DOHH2 (cell line): ENCODE results near the gene FLCN.

Source experiments
- H3F3A ChIP-seq: fragments of 200-600 bp; sonication (generic), shearing (Covaris generic); 2 replicates; pipeline ENCODE4 v1.6.0; 2016; ENCODE audit warnings: antibody characterized with exemption, mild to moderate bottlenecking; ENCODE audit not compliant: control insufficient read depth, insufficient read depth
- H3K27ac ChIP-seq: fragments of 200-600 bp; sonication (generic); 2 replicates; pipeline ENCODE4 v1.5.1; 2014; ENCODE audit warnings: low read depth, mild to moderate bottlenecking, low read length, moderate library complexity
- H3K27me3 ChIP-seq: fragments of 200-600 bp; sonication (generic); 2 replicates; pipeline ENCODE4 v1.6.1; 2014; ENCODE audit warnings: mild to moderate bottlenecking, low read length, mixed read lengths; ENCODE audit not compliant: control insufficient read depth
- H3K36me3 ChIP-seq: fragments of 200-600 bp; sonication (generic); 2 replicates; pipeline ENCODE4 v1.6.1; 2014; ENCODE audit warnings: mild to moderate bottlenecking, low read length, moderate library complexity, mixed read lengths; ENCODE audit not compliant: control insufficient read depth
- H3K4me1 ChIP-seq: fragments of 200-600 bp; sonication (generic); 2 replicates; pipeline ENCODE4 v1.6.1; 2014; ENCODE audit warnings: mild to moderate bottlenecking, low read length, mixed read lengths; ENCODE audit not compliant: control insufficient read depth
- H3K4me2 ChIP-seq: fragments of 200-600 bp; sonication (generic); 2 replicates; pipeline ENCODE4 v1.6.0; 2014; ENCODE audit warnings: mild to moderate bottlenecking, low read length, moderate library complexity
- H3K4me3 ChIP-seq: fragments of 200-600 bp; sonication (generic); 2 replicates; pipeline ENCODE4 v1.5.1; 2014; ENCODE audit warnings: mild to moderate bottlenecking, low read length, mixed read lengths
- H3K79me2 ChIP-seq: fragments of 200-600 bp; sonication (generic); 2 replicates; pipeline ENCODE4 v1.6.1; 2014; ENCODE audit warnings: mild to moderate bottlenecking, low read length, mixed read lengths; ENCODE audit not compliant: control insufficient read depth
- H3K9me2 ChIP-seq: fragments of 200-600 bp; sonication (generic); replicated peaks from 2 replicates; pipeline ENCODE4 v1.6.1; 2014; ENCODE audit warnings: mild to moderate bottlenecking, low read length, mixed read lengths; ENCODE audit not compliant: control insufficient read depth
- H3K9me3 ChIP-seq: fragments of 200-600 bp; sonication (generic); 2 replicates; pipeline ENCODE4 v1.6.1; 2014; ENCODE audit warnings: antibody characterized with exemption, low read length, mixed read lengths; ENCODE audit not compliant: control insufficient read depth, insufficient read depth
- H4K20me1 ChIP-seq: fragments of 200-600 bp; sonication (generic); 2 replicates; pipeline ENCODE4 v1.6.0; 2014; ENCODE audit warnings: low read depth, mild to moderate bottlenecking, antibody characterized with exemption, low read length, moderate library complexity; ENCODE audit not compliant: control insufficient read depth, insufficient read depth
- CTCF ChIP-seq: fragments of 200-600 bp; sonication (generic); IDR thresholded peaks from one replicate; pipeline ENCODE4 v1.5.1; 2014; ENCODE audit warnings: antibody characterized with exemption, mild to moderate bottlenecking, low read depth, low read length; ENCODE audit not compliant: poor library complexity, severe bottlenecking
- EZH2phosphoT487 ChIP-seq: fragments of 200-600 bp; sonication (generic); IDR thresholded peaks from 2 replicates; pipeline ENCODE4 v1.6.1; 2017; ENCODE audit warnings: borderline replicate concordance, mild to moderate bottlenecking, antibody characterized with exemption, low read length, moderate library complexity, mixed read lengths

FLCN gene

GRCh38 chr17:17171186-17171585, 65.8 kb downstream of the FLCN start:
- Histone ChIP-seq H3K27ac (no peak overlapping the region), H3K9me2 (no peaks in the 10 kb centered on the region), H3F3A (no peaks in the 10 kb centered on the region), H3K27me3 (no peaks in the 10 kb centered on the region), H3K36me3 (peaks cover 43% of the 10 kb centered on the region), H3K4me3 (no peak overlapping the region), H3K4me1 (peaks cover 5% of the 10 kb centered on the region; the same call in 1 of the 2 replicates), H3K79me2 (no peaks in the 10 kb centered on the region), H4K20me1 (no peaks in the 10 kb centered on the region), H3K4me2 (no peak overlapping the region), H3K9me3 (no peaks in the 10 kb centered on the region)
- no peak for TF ChIP-seq CTCF
- TF ChIP-seq EZH2phosphoT487: no peak

GRCh38 chr17:17170346-17170985, 66.5 kb downstream of the FLCN start:
- Histone ChIP-seq H3F3A (no peaks in the 10 kb centered on the region), H3K4me2 (no peak overlapping the region), H3K27ac (no peak overlapping the region), H3K4me1 (no peaks in the 10 kb centered on the region), H3K9me2 (no peaks in the 10 kb centered on the region), H4K20me1 (no peaks in the 10 kb centered on the region), H3K9me3 (no peaks in the 10 kb centered on the region), H3K36me3 (peaks cover 38% of the 10 kb centered on the region), H3K27me3 (no peaks in the 10 kb centered on the region), H3K79me2 (no peaks in the 10 kb centered on the region), H3K4me3 (no peak overlapping the region)
- TF ChIP-seq CTCF: no peak
- no peak for TF ChIP-seq EZH2phosphoT487

- no peaks in the 10 kb centered on the region for H3K9me3 ChIP-seq
- no peak for TF ChIP-seq EZH2phosphoT487
- no peak for TF ChIP-seq CTCF
- H3K4me1 ChIP-seq: no peaks in the 10 kb centered on the region
- H3K79me2 ChIP-seq: no peaks in the 10 kb centered on the region
- H3K9me2 ChIP-seq: no peaks in the 10 kb centered on the region
- H3K4me2 ChIP-seq: no peak overlapping the region
- H3K4me3 ChIP-seq: no peak overlapping the region
- H3K36me3 ChIP-seq: peaks cover 34% of the 10 kb centered on the region
- H3K27ac ChIP-seq: no peak overlapping the region
- H3F3A ChIP-seq: no peaks in the 10 kb centered on the region
- H3K27me3 ChIP-seq: no peaks in the 10 kb centered on the region
- no peaks in the 10 kb centered on the region for H4K20me1 ChIP-seq
Measured at GRCh38 chr17:17169396-17169795, 67.6 kb downstream of the FLCN start.
